HCT116 (cell line): ENCODE results near the gene PAPOLG. TPM values are rescaled to one million over a fixed set of nuclear protein-coding genes. Genes with fewer than 3 reads are reported as not detected.

Experiments used
- ATAC-seq: fragments of 200-7000 bp; cut with Tn5 transposase; 2 replicates; pipeline ENCODE4 v1.9.1; 2020; ENCODE audit warnings: mild to moderate bottlenecking, moderate library complexity
- BruUV-seq: library from RNA; stranded (reverse); fragments of 400-500 nt; replicated peaks from 2 replicates; lab custom pipeline; 2021; lab: Mats Ljungman, UMichigan
- CTCF ChIA-PET: fragments of 300-600 bp; sonication (Branson Sonifier 250); formaldehyde crosslinking; loops from one replicate; lab custom pipeline; 2021; ENCODE audit warnings: antibody characterized with exemption; lab: Charles Lee
- POLR2A ChIA-PET: fragments of 300-600, 350-600 bp; sonication (Branson Sonifier 250); formaldehyde crosslinking; loops from one replicate; lab custom pipeline; 2021; ENCODE audit warnings: antibody characterized with exemption; lab: Charles Lee
- RAD21 ChIA-PET, 2 experiments: fragments of 300-600 bp; sonication (Branson Sonifier 250); formaldehyde crosslinking; loops; one replicate each; lab custom pipeline; 2023; ENCODE audit warnings: low total read pairs in 2 of 2; ENCODE audit not compliant: uncharacterized antibody in 2 of 2, unreplicated experiment in 2 of 2, low non-redundant PET in 1 of 2; lab: Charles Lee
- DNase-seq: peaks from one replicate; pipeline ENCODE4 v3.0.0-alpha.2; 2010; ENCODE audit warnings: low read depth, low spot score
- H2AFZ ChIP-seq: fragments of 200-600 bp; shearing (Covaris generic), sonication (generic); 2 replicates; pipeline ENCODE4 v1.6.1; 2017; ENCODE audit warnings: low read depth, mixed run types, mixed read lengths, antibody characterized with exemption, low read length; ENCODE audit not compliant: poor library complexity, severe bottlenecking
- H3K27ac ChIP-seq: 2 replicates; pipeline ENCODE4 v1.5.1; 2012; ENCODE audit warnings: low read depth, low read length
- H3K27me3 ChIP-seq: fragments of 200-600 bp; sonication (generic); 2 replicates; pipeline ENCODE4 v1.6.1; 2016; ENCODE audit warnings: mixed run types, low read length, mixed read lengths; ENCODE audit not compliant: insufficient read depth
- H3K36me3 ChIP-seq, 2 experiments: fragments of 200-500 bp in 1 of 2; fragments of 200-600 bp in 1 of 2; sonication (Bioruptor generic) in 1 of 2; sonication (generic) in 1 of 2; 2 replicates each; pipeline versions ENCODE4 v1.5.1 to v1.6.1; 2014 to 2016; ENCODE audit warnings: low read length in 2 of 2, inconsistent platforms in 1 of 2, mixed read lengths in 1 of 2, mixed run types in 1 of 2; ENCODE audit not compliant: insufficient read depth in 2 of 2, control insufficient read depth in 1 of 2
- H3K4me1 ChIP-seq, 2 experiments: fragments of 200-600 bp in 1 of 2; sonication (generic) in 1 of 2; 2 replicates each; pipeline versions ENCODE4 v1.5.1 to v1.6.1; 2012 to 2017; ENCODE audit warnings: low read length in 2 of 2, inconsistent platforms in 1 of 2, mild to moderate bottlenecking in 1 of 2, mixed read lengths in 1 of 2, mixed run types in 1 of 2, moderate library complexity in 1 of 2; ENCODE audit not compliant: insufficient read depth in 2 of 2, control insufficient read depth in 1 of 2
- H3K4me2 ChIP-seq: fragments of 200-600 bp; sonication (generic); 2 replicates; pipeline ENCODE4 v1.6.1; 2017; ENCODE audit warnings: mixed run types, low read length, mixed read lengths
- H3K4me3 ChIP-seq, 2 experiments: fragments of 200-600 bp in 1 of 2; sonication (generic) in 1 of 2; replicated peaks in 1 of 2; 2 replicates each; pipeline ENCODE4 v1.5.1; 2011 to 2016; ENCODE audit warnings: low read length in 2 of 2, control low read depth in 1 of 2, low read depth in 1 of 2, mild to moderate bottlenecking in 1 of 2, mixed read lengths in 1 of 2, mixed run types in 1 of 2
- H3K79me2 ChIP-seq: fragments of 200-600 bp; sonication (generic); 2 replicates; pipeline ENCODE4 v1.6.1; 2017; ENCODE audit warnings: mild to moderate bottlenecking, mixed run types, low read length, moderate library complexity, mixed read lengths; ENCODE audit not compliant: insufficient read depth
- H3K9ac ChIP-seq: fragments of 200-600 bp; sonication (generic); 2 replicates; pipeline ENCODE4 v1.6.1; 2016; ENCODE audit warnings: low read length, mixed read lengths
- H3K9me2 ChIP-seq: fragments of 200-600 bp; sonication (generic), shearing (Covaris generic); 2 replicates; pipeline ENCODE4 v1.6.1; 2017; ENCODE audit warnings: mixed run types, mild to moderate bottlenecking, moderate library complexity; ENCODE audit not compliant: insufficient read depth
- H3K9me3 ChIP-seq, 2 experiments: fragments of 200-500 bp in 1 of 2; fragments of 200-600 bp in 1 of 2; sonication (Bioruptor generic) in 1 of 2; sonication (generic) in 1 of 2; 2 replicates each; pipeline ENCODE4 v1.6.1; 2014 to 2017; ENCODE audit warnings: low read length in 2 of 2, mixed read lengths in 2 of 2, inconsistent platforms in 1 of 2, low read depth in 1 of 2, mild to moderate bottlenecking in 1 of 2, mixed run types in 1 of 2, moderate library complexity in 1 of 2; ENCODE audit not compliant: control insufficient read depth in 1 of 2, insufficient read depth in 1 of 2
- H4K20me1 ChIP-seq: fragments of 200-600 bp; sonication (generic), shearing (Covaris generic); 2 replicates; pipeline ENCODE4 v1.6.1; 2017; ENCODE audit warnings: mixed run types, mild to moderate bottlenecking, moderate library complexity; ENCODE audit not compliant: insufficient read depth
- CBX3 ChIP-seq: IDR thresholded peaks from 2 replicates; pipeline ENCODE4 v1.6.1; 2012; ENCODE audit warnings: low read depth
- CEBPB ChIP-seq: IDR thresholded peaks from 2 replicates; pipeline ENCODE4 v1.6.1; 2012; ENCODE audit warnings: low read depth
- CTCF ChIP-seq, 3 experiments: fragments of 200-600 bp in 1 of 3; sonication (generic) in 1 of 3; IDR thresholded peaks in 2 of 3; conservative IDR thresholded peaks in 1 of 3; 2 replicates each; pipeline ENCODE4 v1.5.1; 2012 to 2017; ENCODE audit warnings: low read depth in 2 of 3, low read length in 2 of 3, antibody characterized with exemption in 1 of 3, borderline replicate concordance in 1 of 3, control low read depth in 1 of 3, mild to moderate bottlenecking in 1 of 3, mixed read lengths in 1 of 3, mixed run types in 1 of 3, moderate library complexity in 1 of 3; ENCODE audit not compliant: insufficient read depth in 1 of 3
- EGR1 ChIP-seq: IDR thresholded peaks from 2 replicates; pipeline ENCODE4 v1.6.1; 2012; ENCODE audit warnings: low read depth
- ELF1 ChIP-seq: IDR thresholded peaks from 2 replicates; pipeline ENCODE4 v1.6.1; 2012; ENCODE audit warnings: low read depth, borderline replicate concordance
- EZH2 ChIP-seq: fragments of 200-600 bp; sonication (generic); IDR thresholded peaks from 2 replicates; pipeline ENCODE4 v1.6.1; 2017; ENCODE audit warnings: antibody characterized with exemption, mixed run types
- EZH2phosphoT487 ChIP-seq: fragments of 200-600 bp; IDR thresholded peaks from 2 replicates; pipeline ENCODE4 v1.6.1; 2018; ENCODE audit warnings: antibody characterized with exemption, borderline replicate concordance
- FOSL1 ChIP-seq: IDR thresholded peaks from 2 replicates; pipeline ENCODE4 v1.6.1; 2012; ENCODE audit warnings: low read depth
- MAX ChIP-seq: IDR thresholded peaks from 2 replicates; pipeline ENCODE4 v1.6.1; 2012
- POLR2A ChIP-seq: IDR thresholded peaks from 2 replicates; pipeline ENCODE4 v1.7.0; 2011; ENCODE audit warnings: borderline replicate concordance; ENCODE audit not compliant: insufficient read depth, insufficient read length; ENCODE audit errors: extremely low read depth
- POLR2AphosphoS5 ChIP-seq: IDR thresholded peaks from 2 replicates; pipeline ENCODE4 v1.6.1; 2011; ENCODE audit warnings: mild to moderate bottlenecking, low read depth, low read length, moderate library complexity
- RAD21 ChIP-seq: IDR thresholded peaks from 2 replicates; pipeline ENCODE4 v1.6.1; 2012; ENCODE audit warnings: low read depth, mild to moderate bottlenecking
- REST ChIP-seq: IDR thresholded peaks from 2 replicates; pipeline ENCODE4 v1.6.1; 2012; ENCODE audit warnings: low read depth
- ZBTB33 ChIP-seq: IDR thresholded peaks from 2 replicates; pipeline ENCODE4 v1.6.1; 2011; ENCODE audit warnings: mild to moderate bottlenecking, low read length, moderate library complexity; ENCODE audit not compliant: insufficient replicate concordance; ENCODE audit errors: extremely low read depth
- ZNF274 ChIP-seq: fragments of 200-500 bp; sonication (Bioruptor generic); IDR thresholded peaks from 2 replicates; pipeline ENCODE4 v1.6.1; 2014; ENCODE audit warnings: mild to moderate bottlenecking, low read depth, low read length, inconsistent platforms
- intact Hi-C: fragments of 100-400 bp; cut with micrococcal nuclease; formaldehyde crosslinking; loops from 2 replicates; pipeline ENCODE4 v1.10.0; 2022
- total RNA-seq: library from RNA; stranded (reverse); gene quantifications from one replicate; pipeline ENCODE4 v1.2.1, GENCODE V29; 2021; ENCODE audit not compliant: unreplicated experiment

The PAPOLG gene
- total RNA-seq, 1 experiment from 2014 or later, result 13.2 TPM

- Histone ChIP-seq H3K4me2 (no peak overlapping the region), H3K4me3 (no peak overlapping the region), H3K27me3 (peaks cover 8% of the 10 kb centered on the region; the same call in 1 of the 2 replicates), H3K9me2 (no peaks in the 10 kb centered on the region), H3K36me3 (no peaks in the 10 kb centered on the region), H3K9me3 (no peaks in the 10 kb centered on the region), H3K79me2 (no peaks in the 10 kb centered on the region), H3K4me1 (no peaks in the 10 kb centered on the region), H2AFZ (no peak overlapping the region), H4K20me1 (no peaks in the 10 kb centered on the region), H3K9ac (no peak overlapping the region), H3K27ac (no peak overlapping the region)
- ChIA-PET CTCF (interaction anchor here (0.6 kb wide), 1 partner anchor 163 kb away, joined by 3 read pairs; no protein-coding TSS in a partner anchor), RAD21 (no interaction called here), POLR2A (no interaction called here)
- TF ChIP-seq EZH2 (no peak), FOSL1 (no peak), RAD21 (no peak), CTCF (IDR thresholded peaks at IDR 0.05 in 2 of 3, conservative IDR thresholded peaks at IDR 0.05 in 1 of 3; ENCODE audit: borderline replicate concordance in 1 of 3, insufficient read depth in 1 of 3, low read depth in 2 of 3, low read length in 2 of 3) (no peak), POLR2A (no peak), REST (no peak), ELF1 (no peak), CEBPB (no peak), ZNF274 (no peak), CBX3 (no peak), POLR2AphosphoS5 (no peak), MAX (no peak), ZBTB33 (no peak), EGR1 (no peak), EZH2phosphoT487 (no peak)
- intact Hi-C loops, result no loop called here
- BruUV-seq, result no TSS peak
- ATAC-seq (no peak), DNase-seq (no peak)
Observed at GRCh38 chr2:60838481-60838880, 82.4 kb downstream of the PAPOLG start.
